ENCODE results near the gene HSD11B1L. TPM values are rescaled to one million over a fixed set of nuclear protein-coding genes. Genes with fewer than 3 reads are reported as not detected.

The HSD11B1L gene
- total RNA-seq, 4 donors from 2014 or later: 20.1 to 38.1 (median 24.8) TPM

DNA sequence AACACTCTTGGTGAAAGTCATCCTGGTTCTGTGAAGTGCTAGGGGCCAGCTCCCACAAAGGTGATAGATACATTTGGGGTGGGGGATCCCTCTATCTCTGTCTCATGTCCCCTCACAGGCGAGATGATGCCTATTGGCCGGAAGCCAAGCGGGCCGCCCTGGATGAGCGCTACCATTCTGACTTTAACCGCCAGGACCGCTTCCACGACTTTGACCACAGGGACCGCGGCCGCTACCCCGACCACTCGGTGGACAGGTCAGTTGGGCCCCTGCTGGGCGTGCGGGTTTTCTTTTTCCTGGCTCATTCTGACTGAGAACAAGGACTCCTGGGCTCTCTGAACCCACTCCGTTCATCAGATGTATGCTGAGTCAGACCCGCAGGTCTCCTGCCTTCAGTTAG is 16.9 kb upstream of the HSD11B1L start:
- 91 to 95% methylated on average over 17 of the region's 17 CpGs for WGBS, 2 donors
- no peak overlapping the region for H3K4me3 ChIP-seq (ENCODE audit: low read depth, poor library complexity, severe bottlenecking)
- intact Hi-C loops (cut with DNase I; ENCODE audit: low total_unique reads): loop anchor here (10.0 kb wide), 1 partner anchor 49 kb away; no protein-coding TSS in a partner anchor
- TF ChIP-seq, protein P1, sequence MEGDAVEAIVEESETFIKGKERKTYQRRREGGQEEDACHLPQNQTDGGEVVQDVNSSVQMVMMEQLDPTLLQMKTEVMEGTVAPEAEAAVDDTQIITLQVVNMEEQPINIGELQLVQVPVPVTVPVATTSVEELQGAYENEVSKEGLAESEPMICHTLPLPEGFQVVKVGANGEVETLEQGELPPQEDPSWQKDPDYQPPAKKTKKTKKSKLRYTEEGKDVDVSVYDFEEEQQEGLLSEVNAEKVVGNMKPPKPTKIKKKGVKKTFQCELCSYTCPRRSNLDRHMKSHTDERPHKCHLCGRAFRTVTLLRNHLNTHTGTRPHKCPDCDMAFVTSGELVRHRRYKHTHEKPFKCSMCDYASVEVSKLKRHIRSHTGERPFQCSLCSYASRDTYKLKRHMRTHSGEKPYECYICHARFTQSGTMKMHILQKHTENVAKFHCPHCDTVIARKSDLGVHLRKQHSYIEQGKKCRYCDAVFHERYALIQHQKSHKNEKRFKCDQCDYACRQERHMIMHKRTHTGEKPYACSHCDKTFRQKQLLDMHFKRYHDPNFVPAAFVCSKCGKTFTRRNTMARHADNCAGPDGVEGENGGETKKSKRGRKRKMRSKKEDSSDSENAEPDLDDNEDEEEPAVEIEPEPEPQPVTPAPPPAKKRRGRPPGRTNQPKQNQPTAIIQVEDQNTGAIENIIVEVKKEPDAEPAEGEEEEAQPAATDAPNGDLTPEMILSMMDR (IDR thresholded peaks at IDR 0.05): no peak
- TF ChIP-seq POLR2A (IDR thresholded peaks at IDR 0.05): no peak
- no peak for DNase-seq (ENCODE audit: low spot score in 2 of 2)

DNA sequence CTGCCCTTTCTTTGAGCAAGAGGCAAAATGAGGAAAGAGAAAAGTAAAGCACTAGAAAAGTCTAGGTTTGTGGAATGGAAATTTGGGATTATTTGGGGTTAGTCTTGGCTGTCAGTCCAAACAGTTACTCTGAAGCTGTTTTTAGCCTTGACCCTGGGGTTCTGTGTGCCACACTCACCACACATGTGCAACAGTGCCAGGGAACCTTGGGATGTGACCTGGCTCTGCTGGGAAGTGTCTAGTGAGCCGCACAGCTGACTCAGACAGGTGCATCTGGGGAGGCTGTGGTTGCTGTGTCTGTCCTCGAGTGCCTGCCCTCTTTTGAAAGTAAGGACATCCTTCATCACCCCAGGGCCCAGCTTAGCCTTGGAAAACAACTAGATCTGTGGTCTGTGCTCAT is 16.3 kb upstream of the HSD11B1L start:
- H3K4me3 ChIP-seq (ENCODE audit: low read depth, poor library complexity, severe bottlenecking): no peak overlapping the region
- TF ChIP-seq, protein P1 (IDR thresholded peaks at IDR 0.05): no peak
- no peak for TF ChIP-seq POLR2A (IDR thresholded peaks at IDR 0.05)
- DNase-seq (ENCODE audit: low spot score in 2 of 2): no peak
- WGBS, 2 donors: 85 to 89% methylated on average over 2 of the region's 2 CpGs
- intact Hi-C loops (cut with DNase I; ENCODE audit: low total_unique reads): loop anchor here (10.0 kb wide), 1 partner anchor 50 kb away; no protein-coding TSS in a partner anchor

DNA sequence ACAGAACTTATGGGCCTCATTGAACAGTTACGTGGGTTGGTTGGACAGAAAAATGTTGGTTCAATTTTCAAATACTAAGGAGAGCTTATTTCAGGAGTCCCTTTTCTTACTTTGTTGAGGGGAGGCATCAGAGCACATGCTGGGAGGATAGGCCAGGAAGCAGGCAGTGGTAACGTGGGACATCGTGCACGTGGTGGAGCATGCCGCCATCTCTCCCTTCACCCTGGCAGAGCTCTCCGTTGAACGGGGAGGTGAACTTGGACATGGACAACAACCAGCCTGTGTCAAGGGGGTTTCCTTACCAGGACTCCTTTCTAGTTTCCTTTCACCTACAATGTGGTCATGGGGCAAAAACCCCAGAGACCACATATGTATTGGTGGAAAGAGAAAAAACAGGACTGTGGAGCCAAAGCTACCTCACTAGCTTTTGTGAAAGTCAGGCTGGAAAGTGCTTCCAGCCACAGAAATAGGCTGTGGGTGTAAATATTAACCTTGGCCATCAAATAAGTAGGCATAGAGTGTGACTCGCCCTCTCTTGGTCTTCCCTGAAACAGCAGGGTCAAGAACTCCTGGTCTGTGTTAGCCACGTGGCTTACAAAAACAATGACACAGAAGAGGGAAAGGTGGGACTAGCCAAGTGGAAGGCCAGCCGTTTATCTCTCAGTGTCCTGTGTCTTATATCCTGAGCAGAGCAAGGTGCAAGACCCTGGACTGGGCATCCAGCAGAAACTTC is 14.9 kb upstream of the HSD11B1L start:
- H3K4me3 ChIP-seq (ENCODE audit: low read depth, poor library complexity, severe bottlenecking): no peak overlapping the region
- no peak for TF ChIP-seq POLR2A (IDR thresholded peaks at IDR 0.05)
- TF ChIP-seq, protein P1 (IDR thresholded peaks at IDR 0.05): no peak
- no peak for DNase-seq (ENCODE audit: low spot score in 2 of 2)
- intact Hi-C loops (cut with DNase I; ENCODE audit: low total_unique reads): loop anchor here (10.0 kb wide), 1 partner anchor 51 kb away; no protein-coding TSS in a partner anchor
- WGBS, 2 donors: 77 to 79% methylated on average over 10 of the region's 10 CpGs

DNA sequence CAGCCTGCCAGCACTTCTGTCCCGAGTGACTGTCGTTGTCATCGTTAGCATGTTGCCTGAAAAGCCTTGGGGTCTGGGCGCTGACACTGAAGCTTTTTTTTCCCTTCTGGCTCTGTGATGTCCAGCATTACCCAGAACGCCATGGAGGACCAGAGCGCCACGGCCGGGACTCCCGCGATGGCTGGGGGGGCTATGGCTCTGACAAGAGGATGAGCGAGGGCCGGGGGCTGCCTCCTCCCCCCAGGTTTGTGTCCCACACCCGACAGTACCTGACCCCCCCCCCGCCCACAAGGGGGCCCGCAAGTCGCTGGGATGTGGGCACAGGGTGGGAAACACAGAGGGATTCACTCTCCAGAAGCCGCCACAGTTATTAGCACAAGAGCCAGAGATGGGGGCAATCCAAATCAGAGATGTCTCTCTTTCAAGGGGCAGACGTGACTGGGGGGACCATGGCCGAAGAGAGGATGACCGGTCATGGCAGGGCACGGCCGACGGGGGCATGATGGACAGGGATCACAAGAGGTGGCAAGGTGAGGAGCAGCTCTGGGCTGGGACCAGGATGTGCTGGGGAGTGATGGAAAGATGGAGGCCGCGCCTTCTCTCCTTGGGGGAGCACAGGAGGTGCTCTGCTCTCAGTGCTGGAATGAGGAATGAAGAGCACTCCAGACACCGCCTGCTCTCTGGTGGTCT is 13.8 kb upstream of the HSD11B1L start:
- WGBS, 2 donors: 88 to 92% methylated on average over 22 to 25 of the region's 26 CpGs
- intact Hi-C loops (cut with DNase I; ENCODE audit: low total_unique reads): loop anchor here (10.0 kb wide), 1 partner anchor 52 kb away; no protein-coding TSS in a partner anchor
- TF ChIP-seq, protein P1 (IDR thresholded peaks at IDR 0.05): no peak
- TF ChIP-seq POLR2A (IDR thresholded peaks at IDR 0.05): no peak
- no peak for DNase-seq (ENCODE audit: low spot score in 2 of 2)
- H3K4me3 ChIP-seq (ENCODE audit: low read depth, poor library complexity, severe bottlenecking): no peak overlapping the region

DNA sequence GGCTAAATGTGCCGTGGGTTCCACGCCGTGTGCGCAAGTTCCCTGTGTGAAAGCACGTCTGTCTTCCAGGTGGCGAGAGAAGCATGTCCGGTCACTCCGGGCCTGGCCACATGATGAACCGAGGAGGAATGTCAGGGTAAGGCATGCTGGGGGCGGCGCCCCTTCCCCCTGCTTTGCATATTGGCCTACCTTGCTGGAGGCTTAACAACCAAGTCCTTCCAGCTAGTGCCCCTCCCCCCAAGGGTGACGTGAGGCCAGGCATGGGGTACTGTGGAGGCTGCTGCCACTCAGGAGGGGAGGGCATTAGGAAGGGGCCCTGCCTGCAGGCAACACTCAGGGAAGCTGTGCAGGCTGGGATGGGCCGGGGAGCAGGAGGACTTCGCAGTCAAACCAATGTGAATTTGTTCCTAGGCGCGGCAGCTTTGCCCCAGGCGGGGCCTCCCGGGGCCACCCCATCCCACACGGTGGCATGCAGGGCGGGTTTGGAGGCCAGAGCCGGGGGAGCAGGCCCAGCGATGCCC is 13.0 kb upstream of the HSD11B1L start:
- WGBS, 2 donors: 77 to 82% methylated on average over 22 of the region's 22 CpGs
- intact Hi-C loops (cut with DNase I; ENCODE audit: low total_unique reads): loop anchor here (10.0 kb wide), 1 partner anchor 53 kb away; no protein-coding TSS in a partner anchor
- DNase-seq (ENCODE audit: low spot score in 2 of 2): no peak

More for the DNA sequence above, 13.0 kb upstream of the HSD11B1L start:
- H3K4me3 ChIP-seq (ENCODE audit: low read depth, poor library complexity, severe bottlenecking): no peak overlapping the region
- TF ChIP-seq POLR2A (IDR thresholded peaks at IDR 0.05): no peak
- TF ChIP-seq, protein P1 (IDR thresholded peaks at IDR 0.05): no peak
